SJSA1 (cell line): ENCODE measurements around the gene TRIM39. TPM values are rescaled to one million over a fixed set of nuclear protein-coding genes. Genes with fewer than 3 reads are reported as not detected.
"Not testable (repeated sequence)": the region's sequence is repeated elsewhere in the genome, so short reads cannot be mapped to it uniquely, and the experiment has no call there.

ENCODE experiments used
- DNase-seq, 2 experiments: peaks; one replicate each; pipeline ENCODE4 v3.0.0-alpha.2; 2015 to 2020; ENCODE audit warnings: low spot score in 2 of 2, low read depth in 1 of 2
- H3K27ac ChIP-seq: fragments of 250-450 bp; sonication (Bioruptor Pico); 2 replicates; pipeline ENCODE4 v1.5.1; 2020; ENCODE audit warnings: mild to moderate bottlenecking, moderate library complexity
- H3K27me3 ChIP-seq: fragments of 250-450 bp; sonication (Bioruptor Pico); replicated peaks from 2 replicates; pipeline ENCODE4 v1.5.1; 2020; ENCODE audit warnings: mild to moderate bottlenecking, moderate library complexity
- H3K36me3 ChIP-seq: fragments of 250-450 bp; sonication (Bioruptor Pico); 2 replicates; pipeline ENCODE4 v1.5.1; 2020; ENCODE audit warnings: mild to moderate bottlenecking
- H3K4me1 ChIP-seq: fragments of 250-450 bp; sonication (Bioruptor Pico); replicated peaks from 2 replicates; pipeline ENCODE4 v1.6.1; 2021; ENCODE audit warnings: mild to moderate bottlenecking
- H3K4me3 ChIP-seq: fragments of 250-450 bp; sonication (Bioruptor Pico); 2 replicates; pipeline ENCODE4 v1.5.1; 2020; ENCODE audit warnings: mild to moderate bottlenecking
- H3K9me3 ChIP-seq: fragments of 250-450 bp; sonication (Bioruptor Pico); replicated peaks from 2 replicates; pipeline ENCODE4 v1.5.1; 2020; ENCODE audit warnings: mild to moderate bottlenecking
- total RNA-seq: library from RNA; depleted of rRNA; stranded (reverse); fragments of >200 nt; shearing (Covaris generic); gene quantifications from 2 replicates; pipeline ENCODE4 v1.2.3, GENCODE V29; 2014; rRNA removed

The TRIM39 gene
- total RNA-seq, 1 experiment from 2014 or later, result 9.0 TPM

DNA sequence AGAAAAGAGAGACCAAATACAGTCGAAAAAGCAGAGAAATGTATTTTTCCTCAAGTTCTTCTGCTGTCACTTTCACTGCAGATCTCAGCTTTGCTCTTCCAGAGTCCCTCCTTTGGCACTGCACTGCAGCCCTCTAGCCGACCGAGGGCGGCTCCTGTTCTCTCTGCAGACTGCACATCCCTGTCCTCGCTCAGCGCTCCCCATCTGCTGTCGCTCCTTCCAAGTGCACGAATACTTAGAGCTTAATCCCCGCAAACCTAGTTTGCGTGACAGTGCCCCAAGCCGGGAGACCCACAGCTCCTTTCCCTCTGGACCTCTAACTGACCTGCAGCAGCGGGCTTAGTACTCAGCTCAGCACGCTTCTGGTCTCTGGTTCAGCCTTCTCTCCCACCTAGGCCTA, 33.4 kb downstream of the TRIM39 start:
- Histone ChIP-seq H3K27ac (no peak overlapping the region), H3K4me1 (peaks cover 4% of the 10 kb centered on the region; the same call in 1 of the 2 replicates), H3K4me3 (no peak overlapping the region), H3K9me3 (no peaks in the 10 kb centered on the region), H3K27me3 (peaks cover 75% of the 10 kb centered on the region), H3K36me3 (no peaks in the 10 kb centered on the region)
- no peak for DNase-seq

DNA sequence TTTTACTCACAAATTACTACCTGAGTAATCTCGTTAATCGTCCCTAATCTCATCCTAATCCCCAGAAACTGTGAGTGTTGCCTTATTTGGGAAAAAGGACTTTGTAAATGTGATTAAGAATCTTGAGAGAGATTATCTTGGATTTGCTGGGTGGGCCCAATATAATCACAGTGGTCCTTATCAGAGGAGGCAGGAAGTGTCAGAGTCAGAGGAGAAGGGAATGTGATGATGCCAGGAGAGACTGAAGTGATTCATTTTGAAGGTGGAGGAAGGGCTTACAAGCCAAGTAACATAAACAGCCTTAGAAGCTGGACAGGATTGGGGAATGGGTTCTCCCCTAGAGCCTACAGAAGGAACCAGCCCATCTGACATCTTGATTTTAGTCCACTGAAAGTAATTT, 34.9 kb downstream of the TRIM39 start:
- Histone ChIP-seq H3K27ac (no peak overlapping the region), H3K4me1 (peaks cover 4% of the 10 kb centered on the region; the same call in 1 of the 2 replicates), H3K4me3 (no peak overlapping the region), H3K36me3 (no peaks in the 10 kb centered on the region), H3K27me3 (peaks cover 83% of the 10 kb centered on the region), H3K9me3 (no peaks in the 10 kb centered on the region)
- no peak for DNase-seq

DNA sequence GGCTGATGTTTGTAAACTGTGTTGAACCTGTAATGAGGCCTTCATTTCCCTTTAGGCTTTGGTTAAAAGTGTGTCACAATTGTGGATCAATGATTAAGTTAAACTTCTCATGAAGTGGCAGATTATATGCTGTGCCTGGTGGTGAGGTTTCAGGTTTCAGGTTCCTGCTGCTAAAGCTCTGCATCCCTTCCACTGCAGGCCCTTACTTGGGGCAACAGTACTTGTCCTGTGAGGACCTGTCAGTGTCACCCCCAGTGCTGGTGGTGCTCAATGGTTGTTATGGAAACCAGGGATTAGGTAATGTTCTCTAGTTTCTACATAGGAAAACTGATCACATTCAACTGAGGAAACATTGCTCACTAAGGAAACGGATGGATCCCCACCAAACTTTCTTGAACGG, 36.7 kb downstream of the TRIM39 start:
- DNase-seq, result no peak
- peaks cover 78% of the 10 kb centered on the region for H3K27me3 ChIP-seq
- H3K9me3 ChIP-seq, result no peaks in the 10 kb centered on the region; the same call in 1 of the 2 replicates
- no peaks in the 10 kb centered on the region for H3K4me1 ChIP-seq
- H3K4me3 ChIP-seq, result no peak overlapping the region
- no peak overlapping the region for H3K27ac ChIP-seq
- H3K36me3 ChIP-seq, result no peaks in the 10 kb centered on the region

DNA sequence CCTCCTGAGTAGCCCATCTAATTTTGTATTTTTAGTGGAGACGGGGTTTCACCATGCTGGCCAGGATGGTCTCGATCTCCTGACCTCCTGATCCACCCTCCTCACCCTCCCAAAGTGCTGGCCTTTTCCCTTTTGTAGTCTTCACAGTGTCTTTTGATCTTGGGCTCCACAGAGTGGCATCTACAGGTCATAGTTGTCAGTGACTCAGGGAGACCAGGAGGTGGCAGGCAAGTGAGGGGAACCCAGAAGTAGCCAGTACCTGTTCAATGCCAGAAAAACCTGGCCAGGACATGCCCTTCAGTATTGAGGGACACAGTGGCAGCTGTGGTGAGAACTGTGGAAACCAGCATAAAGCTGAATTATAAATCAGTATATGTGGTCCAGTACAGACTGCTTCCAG, 37.9 kb downstream of the TRIM39 start:
- Histone ChIP-seq H3K27me3 (peaks cover 67% of the 10 kb centered on the region), H3K36me3 (no peaks in the 10 kb centered on the region), H3K4me1 (no peaks in the 10 kb centered on the region), H3K4me3 (no peak overlapping the region), H3K27ac (no peak overlapping the region), H3K9me3 (no peaks in the 10 kb centered on the region; the same call in 1 of the 2 replicates)
- DNase-seq, result no peak

DNA sequence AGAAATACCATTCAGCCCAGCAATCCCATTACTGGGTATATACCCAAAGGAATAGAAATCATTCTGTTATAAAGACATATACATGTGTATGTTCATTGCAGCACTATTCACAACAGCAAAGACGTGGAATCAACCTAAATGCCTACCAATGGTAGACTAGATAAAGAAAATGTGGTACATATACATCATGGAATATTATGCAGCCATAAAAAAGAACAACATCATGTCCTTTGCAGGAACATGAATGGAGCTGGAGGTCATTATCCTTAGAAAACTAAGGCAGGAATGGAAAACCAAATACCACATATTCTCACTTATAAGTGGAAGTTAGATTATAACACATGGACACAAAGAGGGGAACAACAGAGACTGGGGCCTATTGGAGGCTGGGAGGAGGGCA, 42.6 kb downstream of the TRIM39 start:
- H3K4me3 ChIP-seq, H3K27ac ChIP-seq, DNase-seq, H3K4me1 ChIP-seq, H3K9me3 ChIP-seq, H3K36me3 ChIP-seq: not testable (repeated sequence)
- peaks cover 47% of the 10 kb centered on the region for H3K27me3 ChIP-seq

DNA sequence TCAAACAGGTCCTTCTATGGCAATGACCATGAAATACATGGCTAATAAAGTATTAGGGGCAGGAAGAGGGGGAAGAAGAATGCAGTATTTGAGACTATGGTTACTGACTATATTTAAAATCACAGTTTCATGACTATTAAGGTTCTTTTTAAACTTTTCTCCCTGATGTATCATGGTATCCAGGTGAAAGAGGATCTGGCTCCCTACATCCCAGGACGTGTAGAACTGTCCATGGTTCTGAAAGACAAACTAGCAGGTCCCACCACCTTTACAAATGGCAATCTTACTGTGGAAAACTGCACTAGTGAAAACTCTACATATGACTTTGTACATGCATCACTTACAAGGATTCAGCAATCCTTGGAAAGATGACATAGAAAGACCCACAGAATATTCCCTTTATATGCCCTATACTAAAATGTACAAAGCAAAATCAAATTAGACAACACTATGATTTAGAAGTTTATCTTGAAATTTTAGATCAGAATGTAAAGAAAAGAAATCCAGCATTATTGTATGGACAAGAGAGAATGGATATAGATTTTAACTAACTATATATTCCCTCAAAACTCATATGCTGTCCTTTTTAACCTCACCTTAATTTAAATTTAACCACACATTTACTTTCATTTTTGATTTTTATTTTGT, 51.7 kb downstream of the TRIM39 start:
- no peaks in the 10 kb centered on the region for H3K4me1 ChIP-seq
- peaks cover 25% of the 10 kb centered on the region for H3K27me3 ChIP-seq
- no peak overlapping the region for H3K4me3 ChIP-seq
- no peaks in the 10 kb centered on the region for H3K9me3 ChIP-seq
- no peak for DNase-seq
- H3K36me3 ChIP-seq, result no peaks in the 10 kb centered on the region
- H3K27ac ChIP-seq, result no peak overlapping the region

DNA sequence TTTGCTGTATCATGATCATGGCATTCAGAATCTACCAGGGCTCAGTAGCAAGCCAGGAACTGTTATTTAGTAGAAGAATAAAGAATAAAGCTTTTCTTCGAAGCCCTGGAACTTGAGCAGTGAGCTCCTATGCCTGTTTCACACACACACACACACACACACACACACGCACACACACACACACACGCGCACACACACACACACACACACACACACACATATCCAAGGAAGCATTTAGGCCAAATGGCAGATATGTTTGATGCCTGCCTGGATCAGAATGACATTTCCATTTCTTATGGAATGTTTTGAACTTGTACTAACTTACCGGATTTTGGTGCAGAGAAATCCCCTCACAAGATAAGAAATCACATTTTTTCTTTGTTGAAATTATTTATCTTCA, 53.7 kb downstream of the TRIM39 start:
- peaks cover 20% of the 10 kb centered on the region for H3K27me3 ChIP-seq
- no peaks in the 10 kb centered on the region for H3K4me1 ChIP-seq
- DNase-seq, result no peak

DNA sequence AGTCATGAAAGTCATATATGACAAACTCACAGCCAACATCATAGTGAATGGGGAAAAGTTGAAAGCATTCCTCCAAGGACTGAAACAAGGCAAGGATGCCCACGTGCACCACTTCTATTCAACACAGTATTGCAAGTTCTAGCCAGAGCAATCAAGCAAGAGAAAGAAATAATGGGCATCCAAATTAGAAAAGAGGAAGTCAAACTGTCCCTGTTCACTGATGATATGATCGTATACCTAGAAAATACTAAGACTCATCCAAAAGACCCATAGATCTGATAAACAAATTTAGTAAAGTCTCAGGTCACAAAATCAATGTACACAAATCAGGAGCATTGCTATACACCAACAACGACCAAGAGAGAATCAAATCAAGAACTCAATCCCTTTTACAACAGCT, 59.4 kb downstream of the TRIM39 start:
- Histone ChIP-seq H3K4me1 (no peaks in the 10 kb centered on the region), H3K4me3 (no peak overlapping the region)

More for the DNA sequence above, 53.7 kb downstream of the TRIM39 start:
- Histone ChIP-seq H3K27ac (no peak overlapping the region), H3K4me3 (no peak overlapping the region), H3K36me3 (no peaks in the 10 kb centered on the region), H3K9me3 (no peaks in the 10 kb centered on the region)

DNA sequence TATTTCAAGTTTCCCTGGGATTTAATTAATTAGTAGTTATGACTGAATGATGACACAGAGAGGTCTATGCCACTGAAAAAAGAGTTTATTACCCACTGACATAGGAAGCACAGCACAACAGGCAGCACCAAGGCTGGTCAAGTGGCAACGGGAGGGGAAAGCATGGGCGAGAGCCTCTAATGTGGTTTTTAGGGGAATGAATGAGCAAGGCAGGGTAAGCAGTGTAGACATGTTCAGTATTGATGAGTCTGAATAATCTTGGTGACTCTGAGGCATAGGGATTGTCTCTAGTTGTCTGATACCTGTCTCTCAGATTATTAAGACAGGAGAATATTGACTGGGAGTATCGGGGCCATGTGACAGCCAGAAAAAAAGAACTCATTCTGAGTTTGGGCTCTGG, 64.5 kb downstream of the TRIM39 start:
- DNase-seq, result no peak
- no peak overlapping the region for H3K27ac ChIP-seq
- H3K36me3 ChIP-seq, result no peaks in the 10 kb centered on the region
- H3K27me3 ChIP-seq, result peaks cover 72% of the 10 kb centered on the region
- no peaks in the 10 kb centered on the region for H3K4me1 ChIP-seq
- no peaks in the 10 kb centered on the region for H3K9me3 ChIP-seq
- H3K4me3 ChIP-seq, result no peak overlapping the region

More for the DNA sequence above, 59.4 kb downstream of the TRIM39 start:
- Histone ChIP-seq H3K9me3 (no peaks in the 10 kb centered on the region), H3K27ac (no peak overlapping the region), H3K36me3 (no peaks in the 10 kb centered on the region), H3K27me3 (peaks cover 52% of the 10 kb centered on the region)
- no peak for DNase-seq

Other genes with a start within 250 kb of the TRIM39 start
- not detected in 2 replicates for gene TRIM31, start 213.8 kb upstream of the TRIM39 start, total RNA-seq
- gene TRIM40, start 190.8 kb upstream of the TRIM39 start, total RNA-seq, result not detected in 2 replicates
- not detected in 2 replicates for gene TRIM10, start 165.7 kb upstream of the TRIM39 start, total RNA-seq
- gene TRIM15, start 163.4 kb upstream of the TRIM39 start, total RNA-seq, result not detected in 2 replicates
- gene TRIM26, start 113.5 kb upstream of the TRIM39 start, total RNA-seq, result 27.2 and 56.4 TPM in 2 replicates
- 41.0 and 137 TPM in 2 replicates for gene RPP21, start 18.2 kb downstream of the TRIM39 start, total RNA-seq
- 214 and 294 TPM in 2 replicates for gene HLA-E, start 162.6 kb downstream of the TRIM39 start, total RNA-seq
- 20.9 and 49.5 TPM in 2 replicates for gene GNL1, start 229.6 kb downstream of the TRIM39 start, total RNA-seq
- 7.8 and 7.9 TPM in 2 replicates for gene PRR3, start 230.4 kb downstream of the TRIM39 start, total RNA-seq
- 38.8 and 59.3 TPM in 2 replicates for gene ABCF1, start 244.5 kb downstream of the TRIM39 start, total RNA-seq